HEK293 (cell line): Measurements from ENCODE around the gene ERI3.

Experiments used
- REST ChIP-seq: fragments of 450-650 bp; formaldehyde crosslinking; IDR thresholded peaks from 2 replicates; pipeline ENCODE4 v1.5.1; 2016; ENCODE audit warnings: missing biosample characterization, missing genetic modification characterization
- TRIM28 ChIP-seq: IDR thresholded peaks from 2 replicates; pipeline ENCODE4 v1.6.1; 2011; ENCODE audit warnings: low read length, control low read depth, borderline replicate concordance
- YY1 ChIP-seq: fragments of 450-650 bp; formaldehyde crosslinking; IDR thresholded peaks from 2 replicates; pipeline ENCODE4 v1.5.1; 2018; ENCODE audit warnings: missing biosample characterization, missing genetic modification characterization
- ZBTB20 ChIP-seq: fragments of 450-650 bp; formaldehyde crosslinking; IDR thresholded peaks from 2 replicates; pipeline ENCODE4 v1.5.1; 2016; ENCODE audit warnings: missing biosample characterization, missing genetic modification characterization
- ZNF639 ChIP-seq: fragments of 450-650 bp; formaldehyde crosslinking; IDR thresholded peaks from 2 replicates; pipeline ENCODE4 v1.5.1; 2016; ENCODE audit warnings: missing biosample characterization, missing genetic modification characterization

GRCh38 chr1:44212355-44213221, 142.5 kb downstream of the ERI3 start:
- no peak for TF ChIP-seq YY1 (tag by site-specific recombination)
- no peak for TF ChIP-seq REST (tag by site-specific recombination)
- no peak for TF ChIP-seq ZNF639
- TF ChIP-seq ZBTB20, result no peak
- TF ChIP-seq TRIM28, result no peak
